Progenitor cell of endocrine pancreas (in vitro differentiated cells): Measurements from ENCODE around the gene PDLIM4. TPM values are rescaled to one million over a fixed set of nuclear protein-coding genes. Genes with fewer than 3 reads are reported as not detected.

ENCODE experiments used
- DNase-seq: peaks from one replicate; pipeline ENCODE4 v3.0.0; 2021; ENCODE audit warnings: low spot score; ENCODE audit not compliant: unreplicated experiment
- H3K27ac Mint-ChIP-seq: 2 replicates; pipeline ENCODE4 v1.8.0; 2021; ENCODE audit warnings: mild to moderate bottlenecking, moderate library complexity, mixed read lengths
- H3K27me3 Mint-ChIP-seq: 2 replicates; pipeline ENCODE4 v1.8.0; 2021; ENCODE audit warnings: mixed read lengths
- H3K36me3 Mint-ChIP-seq: 2 replicates; pipeline ENCODE4 v1.8.0; 2022; ENCODE audit warnings: mixed read lengths; ENCODE audit not compliant: insufficient read depth
- H3K4me1 Mint-ChIP-seq: 2 replicates; pipeline ENCODE4 v1.8.0; 2021; ENCODE audit warnings: low read depth, mixed read lengths
- H3K4me3 Mint-ChIP-seq: 2 replicates; pipeline ENCODE4 v1.8.0; 2021; ENCODE audit warnings: low read depth, mild to moderate bottlenecking, moderate library complexity, mixed read lengths
- H3K9me3 Mint-ChIP-seq: 2 replicates; pipeline ENCODE4 v1.8.0; 2021; ENCODE audit warnings: low read depth, mixed read lengths
- total RNA-seq: library from RNA; stranded (reverse); gene quantifications from 2 replicates; pipeline ENCODE4 v1.2.1, GENCODE V29; 2021
- TF ChIP-seq, protein P1 (sequence below): fragments of 200-600 bp; sonication (generic); IDR thresholded peaks from one replicate; pipeline ENCODE4 v1.5.0; 2021; ENCODE audit warnings: antibody characterized with exemption, mild to moderate bottlenecking; ENCODE audit not compliant: unreplicated experiment

Gene PDLIM4
- total RNA-seq, 1 donor from 2014 or later, result 14.7 TPM

DNA sequence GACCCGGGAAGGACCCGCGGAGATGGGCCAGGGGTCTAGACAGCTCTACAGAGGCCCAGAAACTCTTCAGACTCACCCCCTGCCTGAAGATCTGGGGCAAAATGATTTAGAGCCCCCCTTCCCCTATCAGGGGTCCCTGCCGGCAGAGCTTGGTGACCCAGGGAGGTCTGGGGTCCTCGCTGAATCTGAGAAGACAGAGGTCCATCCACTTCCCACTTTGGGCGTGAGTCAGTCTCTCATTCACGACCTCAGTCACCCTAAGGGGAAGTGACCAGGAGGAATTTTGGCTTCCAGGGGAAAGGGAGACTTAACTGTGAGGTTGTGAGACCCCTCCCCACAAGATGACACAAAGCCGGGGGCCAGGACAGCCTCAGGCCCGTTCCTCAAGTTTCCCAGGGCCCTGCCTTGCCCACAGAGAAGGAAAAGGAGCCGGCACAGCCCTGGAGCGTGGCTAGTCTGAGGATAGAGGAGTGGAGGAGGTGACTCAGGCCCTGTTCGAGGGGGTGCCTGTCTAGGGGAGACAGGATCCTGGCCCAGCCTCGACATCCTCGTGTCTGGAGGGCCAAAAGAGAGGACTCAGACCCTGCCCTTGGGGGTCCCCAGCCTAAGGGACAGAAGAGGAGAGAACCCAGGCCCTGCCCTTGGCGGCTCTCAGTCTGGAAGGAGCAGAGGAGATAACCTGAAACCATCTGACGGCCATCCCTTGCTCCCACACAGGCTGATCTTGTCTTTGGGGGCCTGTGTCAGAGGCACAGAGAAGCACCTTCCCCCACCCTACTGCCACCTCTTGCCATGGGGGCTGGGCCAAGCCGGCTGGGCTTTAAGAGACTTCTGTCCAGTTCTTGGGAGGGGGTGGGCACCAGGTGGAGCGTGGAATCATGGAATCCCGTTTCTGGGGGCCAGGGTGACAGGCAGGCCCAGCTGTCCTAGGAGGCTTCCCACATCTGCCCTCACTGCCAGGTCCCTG, 889 bp downstream of the PDLIM4 start:
- H3K27ac Mint-ChIP-seq, result peak overlapping the region; percentile 56
- peaks cover 3% of the 10 kb centered on the region for H3K27me3 Mint-ChIP-seq
- TF ChIP-seq, protein P1, sequence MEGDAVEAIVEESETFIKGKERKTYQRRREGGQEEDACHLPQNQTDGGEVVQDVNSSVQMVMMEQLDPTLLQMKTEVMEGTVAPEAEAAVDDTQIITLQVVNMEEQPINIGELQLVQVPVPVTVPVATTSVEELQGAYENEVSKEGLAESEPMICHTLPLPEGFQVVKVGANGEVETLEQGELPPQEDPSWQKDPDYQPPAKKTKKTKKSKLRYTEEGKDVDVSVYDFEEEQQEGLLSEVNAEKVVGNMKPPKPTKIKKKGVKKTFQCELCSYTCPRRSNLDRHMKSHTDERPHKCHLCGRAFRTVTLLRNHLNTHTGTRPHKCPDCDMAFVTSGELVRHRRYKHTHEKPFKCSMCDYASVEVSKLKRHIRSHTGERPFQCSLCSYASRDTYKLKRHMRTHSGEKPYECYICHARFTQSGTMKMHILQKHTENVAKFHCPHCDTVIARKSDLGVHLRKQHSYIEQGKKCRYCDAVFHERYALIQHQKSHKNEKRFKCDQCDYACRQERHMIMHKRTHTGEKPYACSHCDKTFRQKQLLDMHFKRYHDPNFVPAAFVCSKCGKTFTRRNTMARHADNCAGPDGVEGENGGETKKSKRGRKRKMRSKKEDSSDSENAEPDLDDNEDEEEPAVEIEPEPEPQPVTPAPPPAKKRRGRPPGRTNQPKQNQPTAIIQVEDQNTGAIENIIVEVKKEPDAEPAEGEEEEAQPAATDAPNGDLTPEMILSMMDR, result no peak
- peak overlapping the region; percentile 65 for H3K4me3 Mint-ChIP-seq
- peaks cover 3% of the 10 kb centered on the region for H3K36me3 Mint-ChIP-seq
- no peaks in the 10 kb centered on the region for H3K9me3 Mint-ChIP-seq
- no peak for DNase-seq
- H3K4me1 Mint-ChIP-seq, result peaks cover 11% of the 10 kb centered on the region

DNA sequence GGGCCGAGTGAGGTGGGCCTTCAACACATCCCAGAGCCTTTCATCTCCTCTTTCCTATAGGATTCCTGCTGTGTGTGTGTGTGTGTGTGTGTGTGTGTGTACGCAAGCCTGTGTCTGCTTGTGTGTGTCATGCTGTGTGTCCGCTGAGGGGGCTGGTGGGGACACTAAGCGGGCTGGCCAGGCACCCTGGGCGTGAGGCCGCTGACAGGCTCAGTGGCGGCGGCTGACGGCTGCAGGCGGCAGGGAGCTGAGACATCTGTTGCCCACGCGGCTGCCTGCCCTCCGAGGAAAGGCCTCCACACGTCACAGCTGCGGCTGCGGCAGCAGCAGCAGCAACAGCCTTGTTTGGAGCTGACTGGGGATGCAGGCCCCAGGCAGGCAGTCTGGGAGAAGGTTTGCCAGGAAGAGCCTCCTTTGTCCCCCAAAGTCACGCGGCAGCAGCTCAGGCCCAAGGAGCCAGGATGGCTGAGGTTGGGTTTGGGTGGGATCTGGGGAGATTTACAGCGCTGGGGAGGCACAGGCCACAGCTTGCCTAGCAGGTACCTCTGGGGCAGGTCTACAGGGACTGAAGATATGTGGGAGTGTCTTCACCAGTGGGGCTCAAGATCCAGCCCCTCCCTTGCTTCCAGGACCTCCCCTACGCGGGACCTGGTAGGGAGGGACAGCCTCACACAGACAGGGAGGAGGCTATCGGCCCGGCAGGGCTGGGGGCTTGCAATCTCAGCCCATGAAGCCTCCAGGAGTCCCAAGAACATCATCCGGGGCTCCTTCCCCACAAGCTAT, 1.8 kb downstream of the PDLIM4 start:
- Mint-ChIP-seq H3K4me3 (peak overlapping the region; percentile 16), H3K36me3 (peaks cover 3% of the 10 kb centered on the region), H3K27ac (peak overlapping the region; percentile 56), H3K4me1 (peaks cover 6% of the 10 kb centered on the region), H3K27me3 (peaks cover 3% of the 10 kb centered on the region), H3K9me3 (no peaks in the 10 kb centered on the region)
- no peak for DNase-seq
- TF ChIP-seq, protein P1, result no peak

DNA sequence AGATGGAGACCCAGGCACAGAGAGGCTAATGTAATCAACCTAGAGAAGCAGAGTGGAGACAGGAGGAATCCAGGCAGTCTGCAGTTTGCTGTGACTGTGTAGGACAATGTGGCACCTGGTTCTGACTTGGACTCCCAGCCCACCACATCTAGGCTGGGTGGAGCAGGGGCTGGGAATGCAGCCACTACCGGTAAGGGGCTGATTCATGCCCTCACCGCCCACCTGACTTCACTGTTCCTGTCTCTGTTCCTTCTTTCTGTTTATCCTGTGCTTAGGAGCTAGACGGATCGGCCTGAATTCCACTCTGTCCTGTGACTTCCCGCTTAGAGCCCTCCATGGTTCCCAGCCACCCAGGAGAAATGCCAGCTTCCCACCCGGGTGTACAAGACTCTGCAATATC, 2.6 kb downstream of the PDLIM4 start:
- Mint-ChIP-seq H3K36me3 (peaks cover 3% of the 10 kb centered on the region), H3K27ac (no peak overlapping the region), H3K4me1 (peaks cover 7% of the 10 kb centered on the region), H3K9me3 (no peaks in the 10 kb centered on the region), H3K27me3 (peaks cover 3% of the 10 kb centered on the region), H3K4me3 (no peak overlapping the region)
- no peak for DNase-seq
- TF ChIP-seq, protein P1, result no peak

DNA sequence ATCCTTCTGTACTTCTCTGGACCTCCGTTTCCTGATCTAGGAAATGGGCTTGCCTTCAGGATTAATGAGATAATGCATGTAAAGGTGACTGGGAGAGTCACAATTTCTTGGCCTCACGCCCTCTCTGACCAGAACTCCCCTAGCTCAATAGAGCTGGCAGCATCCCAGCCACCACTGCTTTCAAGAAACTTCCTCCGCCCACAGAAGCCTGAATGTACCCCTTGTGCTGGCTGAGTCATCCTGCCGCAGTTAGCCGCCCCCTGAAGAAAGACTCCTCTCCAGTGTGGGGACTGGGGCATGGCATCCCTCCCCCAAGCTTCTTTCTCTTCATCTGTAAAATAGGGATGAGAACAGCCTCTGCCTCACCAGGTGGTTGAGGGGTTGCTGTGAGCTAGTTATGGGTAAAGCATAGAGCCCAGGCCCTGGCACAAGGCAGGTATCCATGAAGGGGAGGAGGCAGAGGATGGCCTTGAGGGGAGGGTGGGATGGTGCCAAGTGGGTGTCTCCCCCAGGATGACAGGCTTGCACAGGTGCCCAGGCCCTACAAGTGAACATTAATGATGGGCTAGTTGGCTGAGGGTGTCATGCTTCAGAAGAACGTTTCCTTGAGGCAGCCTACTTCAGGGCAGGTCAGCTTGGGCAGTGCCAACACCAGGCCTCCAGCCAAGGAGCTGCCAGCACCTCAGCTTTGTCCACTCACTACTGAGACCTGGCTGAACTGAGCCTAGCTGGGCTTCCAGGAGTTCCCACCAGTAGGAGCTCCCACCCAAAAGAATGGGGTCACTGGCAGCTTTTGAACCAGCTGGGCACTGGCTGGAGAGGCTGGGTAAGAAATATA, 3.4 kb downstream of the PDLIM4 start:
- Mint-ChIP-seq H3K4me1 (peaks cover 16% of the 10 kb centered on the region), H3K36me3 (peaks cover 3% of the 10 kb centered on the region), H3K4me3 (no peak overlapping the region), H3K9me3 (no peaks in the 10 kb centered on the region), H3K27ac (no peak overlapping the region), H3K27me3 (no peaks in the 10 kb centered on the region)
- TF ChIP-seq, protein P1, result no peak
- DNase-seq, result no peak
